Lower leg skin (tissue), 3 donors: ENCODE measurements around the gene RNU2-1.

Source experiments
- POLR2A ChIP-seq, 2 donors: fragments of 450-650 bp; IDR thresholded peaks; one replicate each; pipeline ENCODE4 v1.6.1; 2016 to 2017; ENCODE audit warnings: antibody characterized with exemption in 2 of 2, mild to moderate bottlenecking in 1 of 2, moderate library complexity in 1 of 2
- TF ChIP-seq, protein P1 (sequence below), 3 donors: fragments of 450-650 bp; IDR thresholded peaks; one replicate each; pipeline ENCODE4 v1.5.1; 2016; ENCODE audit warnings: antibody characterized with exemption in 3 of 3, mild to moderate bottlenecking in 3 of 3, moderate library complexity in 2 of 3

GRCh38 chr17:43216369-43216761, 17.4 kb downstream of the RNU2-1 start:
- TF ChIP-seq, protein P1, sequence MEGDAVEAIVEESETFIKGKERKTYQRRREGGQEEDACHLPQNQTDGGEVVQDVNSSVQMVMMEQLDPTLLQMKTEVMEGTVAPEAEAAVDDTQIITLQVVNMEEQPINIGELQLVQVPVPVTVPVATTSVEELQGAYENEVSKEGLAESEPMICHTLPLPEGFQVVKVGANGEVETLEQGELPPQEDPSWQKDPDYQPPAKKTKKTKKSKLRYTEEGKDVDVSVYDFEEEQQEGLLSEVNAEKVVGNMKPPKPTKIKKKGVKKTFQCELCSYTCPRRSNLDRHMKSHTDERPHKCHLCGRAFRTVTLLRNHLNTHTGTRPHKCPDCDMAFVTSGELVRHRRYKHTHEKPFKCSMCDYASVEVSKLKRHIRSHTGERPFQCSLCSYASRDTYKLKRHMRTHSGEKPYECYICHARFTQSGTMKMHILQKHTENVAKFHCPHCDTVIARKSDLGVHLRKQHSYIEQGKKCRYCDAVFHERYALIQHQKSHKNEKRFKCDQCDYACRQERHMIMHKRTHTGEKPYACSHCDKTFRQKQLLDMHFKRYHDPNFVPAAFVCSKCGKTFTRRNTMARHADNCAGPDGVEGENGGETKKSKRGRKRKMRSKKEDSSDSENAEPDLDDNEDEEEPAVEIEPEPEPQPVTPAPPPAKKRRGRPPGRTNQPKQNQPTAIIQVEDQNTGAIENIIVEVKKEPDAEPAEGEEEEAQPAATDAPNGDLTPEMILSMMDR (IDR thresholded peaks at IDR 0.05), result no peak
- TF ChIP-seq POLR2A (IDR thresholded peaks at IDR 0.05), result no peak
